Osteoblast (primary cell): ENCODE measurements around the gene KLF15. TPM values are rescaled to one million over a fixed set of nuclear protein-coding genes. Genes with fewer than 3 reads are reported as not detected.

Experiments
- DNase-seq: peaks from one replicate; pipeline ENCODE4 v3.0.0; 2011; ENCODE audit warnings: low spot score, mixed read lengths; ENCODE audit not compliant: insufficient read length; ENCODE audit errors: missing footprints
- H2AFZ ChIP-seq: 2 replicates; pipeline ENCODE4 v1.6.0; 2011; ENCODE audit warnings: mild to moderate bottlenecking, low read length
- H3K27ac ChIP-seq: 2 replicates; pipeline ENCODE4 v1.5.1; 2011; ENCODE audit warnings: mild to moderate bottlenecking, low read depth, low read length, moderate library complexity
- H3K27me3 ChIP-seq: 2 replicates; pipeline ENCODE4 v1.6.0; 2012; ENCODE audit warnings: mild to moderate bottlenecking, control low read depth, inconsistent platforms, low read length, moderate library complexity; ENCODE audit not compliant: insufficient read depth
- H3K36me3 ChIP-seq: 2 replicates; pipeline ENCODE4 v1.5.1; 2011; ENCODE audit warnings: mild to moderate bottlenecking, low read length, control low read depth, moderate library complexity; ENCODE audit not compliant: insufficient read depth
- H3K4me1 ChIP-seq: 2 replicates; pipeline ENCODE4 v1.5.1; 2011; ENCODE audit warnings: mild to moderate bottlenecking, low read length, control low read depth, moderate library complexity; ENCODE audit not compliant: insufficient read depth
- H3K4me2 ChIP-seq: 2 replicates; pipeline ENCODE4 v1.6.0; 2011; ENCODE audit warnings: mild to moderate bottlenecking, low read length; ENCODE audit not compliant: insufficient read depth
- H3K4me3 ChIP-seq: fragments of 200-600 bp; sonication (generic); 3 replicates; pipeline ENCODE4 v1.5.1; 2012; ENCODE audit warnings: mild to moderate bottlenecking, low read length, inconsistent platforms; ENCODE audit not compliant: insufficient read depth
- H3K79me2 ChIP-seq: 2 replicates; pipeline ENCODE4 v1.6.0; 2012; ENCODE audit warnings: mild to moderate bottlenecking, low read length, control low read depth, inconsistent platforms; ENCODE audit not compliant: insufficient read depth
- H3K9me3 ChIP-seq: 2 replicates; pipeline ENCODE4 v1.5.1; 2011; ENCODE audit warnings: low read depth, low read length, control low read depth
- H4K20me1 ChIP-seq: 2 replicates; pipeline ENCODE4 v1.6.0; 2012; ENCODE audit warnings: mild to moderate bottlenecking, low read length, control low read depth; ENCODE audit not compliant: insufficient read depth
- CTCF ChIP-seq: IDR thresholded peaks from 2 replicates; pipeline ENCODE4 v1.5.1; 2011; ENCODE audit warnings: mild to moderate bottlenecking, low read depth, low read length, moderate library complexity; ENCODE audit errors: extremely low read depth
- total RNA-seq: library from RNA; depleted of rRNA; stranded (reverse); fragments of >200 nt; gene quantifications from 2 replicates; pipeline ENCODE4 v1.2.3, GENCODE V29; 2012

Gene KLF15
- total RNA-seq, 1 donor, result 4.3 TPM

- Histone ChIP-seq H2AFZ (no peak overlapping the region), H3K27ac (no peak overlapping the region), H3K4me1 (no peaks in the 10 kb centered on the region), H3K36me3 (no peaks in the 10 kb centered on the region), H3K9me3 (peaks cover 6% of the 10 kb centered on the region), H3K27me3 (peaks cover 28% of the 10 kb centered on the region), H3K4me3 (no peak overlapping the region), H3K79me2 (no peaks in the 10 kb centered on the region), H3K4me2 (no peak overlapping the region), H4K20me1 (no peaks in the 10 kb centered on the region)
- TF ChIP-seq CTCF, result no peak
- DNase-seq, result no peak
Observed at GRCh38 chr3:126364130-126364695, 7.0 kb upstream of the KLF15 start.

- TF ChIP-seq CTCF, result no peak
- H3K27me3 ChIP-seq, result peaks cover 41% of the 10 kb centered on the region
Observed at GRCh38 chr3:126361211-126361610, 4.0 kb upstream of the KLF15 start.

GRCh38 chr3:126360714-126361060, 3.5 kb upstream of the KLF15 start:
- DNase-seq, result no peak
- peaks cover 12% of the 10 kb centered on the region for H3K9me3 ChIP-seq
- no peak overlapping the region for H3K4me2 ChIP-seq
- H4K20me1 ChIP-seq, result no peaks in the 10 kb centered on the region
- no peak for TF ChIP-seq CTCF
- H2AFZ ChIP-seq, result no peak overlapping the region
- no peak overlapping the region for H3K4me3 ChIP-seq
- H3K79me2 ChIP-seq, result no peaks in the 10 kb centered on the region
- no peaks in the 10 kb centered on the region for H3K36me3 ChIP-seq
- H3K27me3 ChIP-seq, result peaks cover 41% of the 10 kb centered on the region
- H3K27ac ChIP-seq, result no peak overlapping the region
- H3K4me1 ChIP-seq, result peaks cover 16% of the 10 kb centered on the region

More at GRCh38 chr3:126361211-126361610, 4.0 kb upstream of the KLF15 start:
- no peaks in the 10 kb centered on the region for H3K79me2 ChIP-seq
- H2AFZ ChIP-seq, result no peak overlapping the region
- H3K4me3 ChIP-seq, result no peak overlapping the region
- H3K4me1 ChIP-seq, result peaks cover 11% of the 10 kb centered on the region
- no peaks in the 10 kb centered on the region for H4K20me1 ChIP-seq
- no peaks in the 10 kb centered on the region for H3K36me3 ChIP-seq
- no peak overlapping the region for H3K4me2 ChIP-seq
- no peak for DNase-seq
- peaks cover 12% of the 10 kb centered on the region for H3K9me3 ChIP-seq
- no peak overlapping the region for H3K27ac ChIP-seq

- no peak for TF ChIP-seq CTCF
- Histone ChIP-seq H3K27ac (no peak overlapping the region), H4K20me1 (no peaks in the 10 kb centered on the region), H3K4me1 (peaks cover 19% of the 10 kb centered on the region), H3K79me2 (no peaks in the 10 kb centered on the region), H3K9me3 (peaks cover 12% of the 10 kb centered on the region), H3K36me3 (no peaks in the 10 kb centered on the region), H3K4me3 (no peak overlapping the region), H3K27me3 (peaks cover 41% of the 10 kb centered on the region), H2AFZ (no peak overlapping the region), H3K4me2 (no peak overlapping the region)
- peak; percentile 51 for DNase-seq
Observed at GRCh38 chr3:126360046-126360713, 3.0 kb upstream of the KLF15 start.
